Measurements from ENCODE around the gene TGFBRAP1. TPM values are rescaled to one million over a fixed set of nuclear protein-coding genes. Genes with fewer than 3 reads are reported as not detected.
A peak's percentile ranks its signal among the peaks of the same experiment; 100 is the strongest.

The TGFBRAP1 gene
- polyA plus RNA-seq, 4 donors: 15.5 to 16.4 (median 15.6) TPM

DNA sequence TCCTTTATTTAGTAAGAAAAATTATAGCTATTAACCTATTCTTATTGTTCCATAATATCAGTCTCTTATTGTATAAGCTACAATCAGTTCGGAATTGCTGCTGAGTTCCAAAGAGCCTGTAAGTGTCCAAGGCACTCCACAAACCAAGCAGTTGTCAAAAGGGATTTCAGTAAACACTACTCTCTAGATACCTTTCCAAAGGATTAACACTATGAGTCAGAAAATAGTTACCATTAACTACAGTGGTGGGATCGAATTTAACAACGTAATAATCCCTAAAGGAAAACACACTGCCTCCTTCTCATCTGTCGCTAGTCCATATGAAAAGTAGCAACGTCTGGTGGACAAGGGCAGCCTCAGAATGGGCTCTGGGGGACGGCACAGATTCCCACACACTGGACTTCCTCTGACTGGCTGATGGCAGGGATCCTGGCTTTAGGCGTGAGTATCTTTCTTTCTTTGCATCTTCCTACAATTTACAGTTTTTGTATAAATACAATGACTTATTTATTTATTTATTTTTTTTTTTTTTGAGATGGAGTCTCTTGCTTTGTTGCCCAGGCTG is 8.8 kb downstream of the TGFBRAP1 start:
- no peak for DNase-seq (ENCODE audit: low read depth in 4 of 4, low spot score in 3 of 4)

DNA sequence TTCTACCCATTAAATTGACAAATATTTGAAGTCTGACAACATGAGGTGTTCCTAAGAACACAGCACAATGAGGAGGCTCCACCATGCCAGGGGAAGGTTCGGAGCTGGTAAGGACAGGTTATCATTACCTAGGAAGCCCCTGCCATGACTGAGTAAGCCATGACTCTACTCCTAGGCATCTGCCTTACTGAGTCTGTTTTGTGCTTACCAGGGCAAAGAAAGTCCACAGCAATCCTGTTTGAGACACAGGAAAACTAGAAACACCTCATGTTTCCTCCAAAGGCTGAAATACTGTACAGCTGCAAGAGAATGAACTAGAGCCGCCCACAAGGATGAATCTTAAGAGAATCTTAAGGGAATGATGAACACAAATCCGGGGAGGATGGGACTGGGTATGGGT is 11.6 kb downstream of the TGFBRAP1 start:
- DNase-seq (ENCODE audit: low read depth in 4 of 4, low spot score in 3 of 4): no peak

DNA sequence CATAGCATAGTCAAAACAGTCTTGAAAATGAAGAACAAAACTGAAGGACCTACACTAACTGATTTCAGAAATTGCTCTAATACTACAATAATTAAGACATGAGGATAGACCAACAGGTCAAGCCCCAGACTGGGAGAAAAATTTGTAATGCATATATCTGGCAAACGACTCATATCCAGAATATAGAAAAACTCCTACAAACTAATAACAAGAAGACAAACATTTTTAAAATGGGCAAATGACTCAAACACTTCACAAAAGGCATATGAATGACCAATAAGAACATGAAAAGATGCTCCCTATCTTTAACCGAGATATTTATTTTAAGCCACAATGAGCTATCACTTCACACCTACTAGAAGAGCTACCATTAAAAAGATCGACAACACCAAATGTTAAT is 14.2 kb downstream of the TGFBRAP1 start:
- DNase-seq (ENCODE audit: low read depth in 4 of 4, low spot score in 3 of 4): no peak

DNA sequence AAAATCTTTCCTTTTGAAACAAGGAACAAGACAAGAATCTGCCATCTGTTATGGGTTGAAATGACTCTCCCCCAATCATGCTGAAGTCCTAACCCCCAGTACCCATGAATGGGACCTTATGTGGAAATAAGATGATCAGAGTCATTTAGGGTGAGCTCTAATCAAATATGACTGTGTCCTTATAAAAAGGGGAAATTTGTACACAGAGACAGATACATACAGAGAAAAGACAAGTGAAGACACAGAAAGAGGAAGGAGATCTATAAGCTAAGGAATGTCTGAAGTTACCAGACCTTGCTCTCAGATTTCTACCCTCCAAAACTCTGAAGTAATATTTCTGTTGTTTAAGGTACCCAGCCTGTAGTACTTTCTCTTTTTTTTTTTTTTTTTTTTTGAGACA is 15.7 kb downstream of the TGFBRAP1 start:
- no peak for DNase-seq (ENCODE audit: low read depth in 4 of 4, low spot score in 3 of 4)

DNA sequence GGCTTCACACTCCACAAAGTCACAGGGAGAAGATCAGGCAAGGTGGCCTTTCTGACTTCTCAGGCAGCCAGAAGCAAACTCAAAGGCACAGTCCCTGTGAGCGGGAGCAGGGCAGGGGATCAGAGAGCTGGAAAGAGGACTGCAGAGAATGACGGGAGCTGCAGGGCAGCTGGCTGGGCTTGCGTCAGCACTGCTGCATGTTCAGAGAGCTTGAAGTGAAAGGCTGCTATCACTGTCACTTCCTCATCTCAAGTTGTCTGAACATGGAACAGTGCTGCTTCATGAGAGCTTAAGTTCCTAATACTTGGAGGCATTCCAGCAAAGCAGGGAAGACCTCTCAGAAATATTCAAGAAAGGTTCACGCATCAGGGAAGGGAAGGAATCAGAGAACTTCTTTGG is 20.4 kb downstream of the TGFBRAP1 start:
- no peak for DNase-seq (ENCODE audit: low read depth in 4 of 4, low spot score in 3 of 4)

DNA sequence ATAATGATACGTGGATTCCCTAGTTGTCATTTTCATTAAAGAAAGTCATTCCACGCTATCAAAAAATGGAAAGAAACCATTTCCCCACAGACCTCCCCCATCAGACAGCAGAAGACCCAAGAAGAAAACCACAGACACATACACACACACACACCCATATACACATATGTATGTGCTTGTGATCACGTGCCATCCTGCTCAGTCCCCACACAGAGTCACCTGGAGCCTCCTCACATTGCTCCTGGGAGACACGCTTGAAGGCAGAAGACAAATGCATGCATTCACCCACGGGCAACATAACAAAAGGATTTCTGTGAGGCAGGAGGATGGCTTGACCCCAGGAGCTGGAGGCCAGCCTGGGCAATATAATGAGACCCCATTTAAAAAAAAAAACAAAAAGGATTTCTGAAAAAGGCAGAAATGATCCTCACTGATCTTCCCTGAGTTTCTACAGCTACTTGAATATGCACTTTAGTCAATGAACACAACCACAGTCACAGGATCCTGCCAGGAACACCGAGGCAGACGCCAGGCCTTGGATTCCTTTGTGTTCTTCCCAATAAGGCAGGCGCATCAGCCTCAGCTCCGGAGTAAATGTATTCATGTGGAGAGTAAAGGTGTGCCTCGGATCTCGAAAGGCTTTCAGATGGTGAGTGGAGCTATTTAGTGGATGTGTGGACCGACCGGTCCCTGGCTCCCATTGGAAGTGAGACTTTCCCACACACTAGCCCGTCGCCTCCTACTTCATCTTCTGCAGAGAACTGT is 21.0 kb downstream of the TGFBRAP1 start:
- no peak for DNase-seq (ENCODE audit: low read depth in 4 of 4, low spot score in 3 of 4)

DNA sequence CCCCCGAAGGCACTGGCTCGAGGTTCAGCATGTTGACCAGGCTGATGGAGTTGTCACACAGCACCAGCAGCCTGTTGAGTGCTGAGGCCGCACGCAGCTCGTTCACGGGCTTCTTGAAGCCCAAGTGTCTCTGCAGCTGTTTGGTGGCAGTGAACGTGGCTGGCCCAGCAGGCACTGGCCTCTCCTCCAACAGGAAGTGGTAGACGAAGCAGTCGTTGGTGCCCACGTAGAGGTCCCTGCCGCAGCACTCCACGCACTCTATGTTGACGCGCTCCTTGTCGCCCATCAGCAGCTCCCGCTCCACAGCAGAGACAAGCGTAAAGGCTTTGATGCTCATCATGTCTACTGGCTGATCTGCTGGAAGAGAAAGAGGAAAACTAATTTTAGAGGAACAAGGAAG is 21.6 kb downstream of the TGFBRAP1 start:
- DNase-seq (ENCODE audit: low read depth in 4 of 4, low spot score in 3 of 4): no peak

DNA sequence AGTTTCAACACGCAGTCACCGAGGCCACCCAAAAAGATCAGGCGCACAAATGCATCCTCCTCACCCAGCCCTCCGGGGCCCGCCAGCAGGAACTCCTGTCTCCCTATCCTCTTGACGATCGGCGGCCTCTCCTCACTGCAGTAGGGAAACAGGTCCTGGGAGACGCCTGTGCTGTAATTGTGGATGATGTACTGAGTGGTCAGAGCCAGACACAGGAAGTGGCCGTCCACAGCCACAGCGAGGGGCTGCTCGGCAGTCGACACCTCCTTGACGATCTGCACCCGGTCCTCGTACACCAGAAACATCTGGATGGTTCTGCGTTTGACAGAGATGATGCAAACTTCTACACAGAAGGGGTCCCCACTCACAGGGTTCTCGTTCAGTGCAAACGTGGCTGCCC is 22.0 kb downstream of the TGFBRAP1 start:
- DNase-seq (ENCODE audit: low read depth in 4 of 4, low spot score in 3 of 4): no peak

DNA sequence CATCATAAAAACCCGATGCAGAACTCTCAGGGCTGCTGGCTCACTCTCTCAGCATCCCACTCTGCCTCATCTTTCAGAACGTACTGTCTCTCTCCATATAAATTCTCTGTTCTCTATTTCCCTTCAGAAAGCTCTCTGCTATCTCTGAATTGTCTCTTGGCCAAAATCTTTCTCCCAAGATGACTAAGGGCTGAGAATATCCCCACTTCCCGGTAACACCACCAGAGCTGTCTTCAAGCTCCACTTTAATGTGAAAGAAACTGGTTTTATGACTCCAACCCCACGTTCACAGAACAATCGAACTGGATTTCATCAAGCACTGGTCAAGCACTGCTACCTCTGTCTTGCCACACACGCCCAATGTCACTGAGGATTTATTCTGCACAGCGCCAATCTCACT is 22.4 kb downstream of the TGFBRAP1 start:
- no peak for DNase-seq (ENCODE audit: low read depth in 4 of 4, low spot score in 3 of 4)

DNA sequence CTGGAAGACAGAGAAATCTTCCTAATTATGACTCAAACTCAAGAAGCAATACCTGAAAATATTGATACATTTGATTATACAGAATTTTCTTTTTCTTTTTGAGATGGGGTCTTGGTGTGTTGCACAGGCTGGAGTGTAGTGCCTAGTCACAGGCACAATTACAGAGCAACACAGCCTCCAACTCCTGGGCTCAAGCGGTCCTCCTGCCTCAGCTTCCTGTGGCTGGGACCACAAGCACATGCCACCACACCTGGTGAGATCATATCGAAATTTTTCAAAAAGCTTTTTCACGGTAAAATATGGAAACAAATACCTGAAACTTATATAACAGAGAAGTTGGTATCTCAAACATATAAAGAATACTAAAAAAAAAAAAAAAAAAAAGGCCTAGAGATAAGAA is 27.9 kb downstream of the TGFBRAP1 start:
- DNase-seq (ENCODE audit: low read depth in 4 of 4, low spot score in 3 of 4): no peak

DNA sequence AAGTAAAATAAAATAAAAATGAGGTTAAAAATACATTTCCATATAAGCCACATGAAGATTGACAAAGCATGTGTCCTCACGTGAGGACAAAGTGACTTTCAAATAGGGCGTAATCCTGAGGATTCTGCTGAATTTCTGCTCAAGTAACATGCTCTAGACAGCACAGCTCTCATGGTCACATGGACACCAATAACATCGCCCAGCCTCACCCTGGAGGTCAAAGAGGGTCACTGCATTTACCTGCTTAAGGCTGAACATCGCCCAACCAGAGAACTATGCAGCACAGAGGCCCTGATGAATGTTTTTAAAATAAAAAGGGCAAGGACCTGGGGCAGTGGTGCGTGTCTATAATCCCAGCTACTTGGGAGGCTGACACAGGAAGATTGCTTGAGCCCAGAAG is 30.2 kb downstream of the TGFBRAP1 start:
- no peak for DNase-seq (ENCODE audit: low read depth in 4 of 4, low spot score in 3 of 4)

DNA sequence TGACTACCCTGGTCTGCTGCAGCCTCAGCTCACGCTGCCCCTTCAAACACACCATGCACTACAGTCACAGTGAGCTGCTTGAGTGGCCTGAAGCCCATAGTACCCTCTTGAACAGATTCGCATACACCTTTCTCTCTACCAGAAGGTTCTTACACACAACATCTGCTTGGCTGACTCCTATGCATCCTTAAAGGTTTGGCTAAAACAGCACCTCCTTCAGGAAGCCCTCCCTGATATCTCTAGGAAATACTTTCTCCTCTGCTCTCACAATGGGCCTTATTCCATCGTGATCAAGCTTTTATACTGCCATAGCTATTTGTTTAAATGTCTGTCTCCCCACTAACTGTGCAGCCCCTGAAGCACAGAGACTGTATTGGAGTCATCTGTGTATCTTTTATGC is 31.5 kb downstream of the TGFBRAP1 start:
- DNase-seq (ENCODE audit: low read depth in 4 of 4, low spot score in 3 of 4): no peak

DNA sequence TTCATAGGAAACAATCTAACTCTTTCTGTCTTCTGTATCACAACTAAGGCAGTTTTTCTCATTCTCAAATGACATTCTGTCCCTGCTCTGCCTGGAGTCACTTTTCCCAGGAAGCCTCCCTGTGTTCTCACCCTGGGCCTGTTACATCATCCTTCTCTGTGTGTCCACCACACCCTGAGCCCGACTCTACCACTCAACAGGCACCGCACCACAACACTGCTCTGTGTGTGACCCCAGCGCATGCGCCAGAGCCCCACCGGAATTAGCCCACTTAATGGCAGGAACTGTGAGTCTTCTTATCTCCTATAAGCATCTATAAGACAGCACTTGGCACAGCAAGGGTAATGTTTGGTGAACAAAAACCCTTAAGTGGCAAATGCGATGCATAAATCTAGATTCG is 32.3 kb downstream of the TGFBRAP1 start:
- no peak for DNase-seq (ENCODE audit: low read depth in 4 of 4, low spot score in 3 of 4)

DNA sequence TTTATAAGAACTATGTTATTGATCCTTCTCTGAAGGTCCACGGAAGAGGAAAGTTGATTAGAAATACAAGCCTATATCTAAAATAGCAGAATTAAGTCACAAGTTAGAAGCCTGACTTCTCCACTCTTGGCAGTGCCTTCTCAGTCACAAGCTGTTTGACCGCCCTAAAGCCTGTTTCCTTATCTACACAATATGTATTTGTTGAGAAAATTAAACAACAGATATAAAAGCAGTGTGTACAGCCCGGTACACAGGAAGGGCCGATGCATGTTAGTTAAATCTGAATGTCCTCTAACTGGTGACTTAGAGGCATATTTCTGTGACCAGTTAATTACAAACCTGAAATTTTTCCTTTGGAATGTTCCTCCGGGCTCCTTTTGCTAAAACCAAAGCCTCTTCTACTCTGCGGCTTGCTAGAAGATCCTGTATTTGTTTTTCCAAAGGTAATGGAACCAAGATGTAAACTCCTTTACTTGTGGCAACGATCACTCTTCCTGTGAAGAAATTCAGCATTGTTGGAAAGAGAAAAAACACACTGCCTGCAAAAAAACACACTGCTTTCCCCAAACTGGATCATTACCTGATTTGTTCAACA is 33.4 kb downstream of the TGFBRAP1 start:
- no peak for DNase-seq (ENCODE audit: low read depth in 4 of 4, low spot score in 3 of 4)

DNA sequence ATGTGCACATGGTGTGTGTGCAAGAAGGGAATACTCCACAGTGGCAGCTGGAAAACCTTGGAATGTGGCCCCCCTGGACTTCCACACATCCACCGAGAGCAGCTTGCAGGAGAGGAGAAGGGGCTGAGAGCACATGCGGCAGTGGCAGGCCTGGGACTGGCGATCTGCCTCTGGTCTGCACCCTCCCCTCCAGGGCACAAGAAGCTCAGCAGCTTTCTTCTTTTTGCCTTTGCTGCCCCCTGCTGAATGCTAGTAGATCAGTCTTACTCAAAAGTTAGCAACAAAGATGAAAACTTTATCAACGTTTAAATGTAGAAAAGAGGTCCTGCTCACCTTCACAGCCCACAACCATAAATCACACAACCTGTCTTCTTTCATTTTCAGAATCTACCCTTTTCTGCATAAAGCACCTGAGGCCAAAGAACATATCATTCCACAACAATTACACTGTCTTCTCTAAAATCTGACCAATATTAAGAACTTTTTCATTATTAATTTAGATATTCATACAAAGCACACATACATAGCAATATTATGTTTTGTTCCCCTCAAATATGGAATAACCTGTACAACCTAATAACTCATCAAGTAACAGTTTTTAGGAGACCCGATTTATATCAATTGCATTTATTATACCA is 34.6 kb downstream of the TGFBRAP1 start:
- DNase-seq (ENCODE audit: low read depth in 4 of 4, low spot score in 3 of 4): peak; percentile 34 to 61 (median 52)

DNA sequence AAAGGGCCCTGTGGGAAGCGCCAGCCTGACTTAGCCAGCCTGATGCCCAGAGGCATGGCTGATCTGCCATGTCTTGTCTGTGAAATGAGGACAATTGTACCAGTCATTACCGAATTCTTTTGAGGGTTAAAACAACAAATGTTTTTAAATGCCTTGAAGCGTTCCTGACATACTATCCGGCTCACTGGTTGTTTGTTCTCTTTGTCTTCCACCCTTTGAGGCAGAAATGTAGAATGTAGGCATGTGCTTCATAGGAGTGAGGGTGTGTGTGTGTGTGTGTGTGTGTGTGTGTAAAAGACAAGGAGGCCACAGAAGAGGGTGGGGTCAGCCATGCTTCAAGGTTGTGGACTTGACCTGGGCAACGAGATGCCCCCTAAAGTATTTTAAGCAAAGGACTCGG is 35.5 kb downstream of the TGFBRAP1 start:
- DNase-seq (ENCODE audit: low read depth in 4 of 4, low spot score in 3 of 4): no peak

DNA sequence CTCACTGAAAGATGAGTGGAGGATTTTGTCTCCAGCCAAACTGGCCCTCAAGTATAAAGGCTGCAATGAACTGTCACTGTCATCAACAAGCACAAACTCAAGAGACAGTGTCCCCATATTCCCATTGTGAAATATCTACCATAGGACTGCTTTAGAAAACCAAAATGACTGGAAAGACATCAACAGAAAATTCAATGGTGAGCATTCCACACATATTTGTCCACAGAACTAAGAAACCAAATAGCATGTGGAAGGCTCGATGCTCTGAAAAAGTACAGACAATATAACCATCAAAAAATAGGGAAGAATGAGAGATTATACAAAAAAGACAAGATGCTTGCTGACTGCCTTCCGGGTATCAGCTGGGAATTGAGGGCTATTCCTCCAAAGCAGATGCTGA is 37.6 kb downstream of the TGFBRAP1 start:
- DNase-seq (ENCODE audit: low read depth in 4 of 4, low spot score in 3 of 4): no peak

DNA sequence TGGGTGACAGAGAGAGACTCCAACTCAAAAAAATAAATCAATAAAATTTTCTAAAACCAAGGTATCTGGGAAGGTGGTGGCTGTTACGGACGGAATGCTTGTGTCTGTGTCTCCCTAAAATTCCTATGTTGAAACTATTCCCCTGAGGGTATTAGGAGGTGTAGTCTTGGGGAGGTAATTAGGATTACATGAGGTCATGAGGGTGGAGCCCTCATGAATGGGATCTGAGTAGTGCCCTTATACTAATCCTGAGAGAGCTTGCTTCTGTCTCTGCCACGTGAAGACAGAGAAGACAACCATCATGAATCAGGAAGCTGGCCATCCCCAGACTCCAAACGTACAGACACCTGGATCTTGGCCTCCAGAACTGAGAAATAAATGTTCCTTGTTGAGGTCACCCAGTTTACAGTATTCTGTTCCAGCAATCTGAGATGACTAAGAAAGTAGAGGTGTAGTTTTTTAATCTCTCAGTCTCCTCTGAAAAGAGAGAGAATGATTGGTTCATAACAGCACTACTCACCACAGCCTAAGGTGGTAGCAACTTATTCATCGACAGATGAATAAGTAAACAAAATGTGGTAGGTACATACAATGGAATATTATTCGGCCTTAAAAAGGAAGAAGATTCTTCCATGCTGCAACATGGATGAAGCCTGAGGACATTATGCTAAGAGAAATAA is 38.4 kb downstream of the TGFBRAP1 start:
- no peak for DNase-seq (ENCODE audit: low read depth in 4 of 4, low spot score in 3 of 4)

DNA sequence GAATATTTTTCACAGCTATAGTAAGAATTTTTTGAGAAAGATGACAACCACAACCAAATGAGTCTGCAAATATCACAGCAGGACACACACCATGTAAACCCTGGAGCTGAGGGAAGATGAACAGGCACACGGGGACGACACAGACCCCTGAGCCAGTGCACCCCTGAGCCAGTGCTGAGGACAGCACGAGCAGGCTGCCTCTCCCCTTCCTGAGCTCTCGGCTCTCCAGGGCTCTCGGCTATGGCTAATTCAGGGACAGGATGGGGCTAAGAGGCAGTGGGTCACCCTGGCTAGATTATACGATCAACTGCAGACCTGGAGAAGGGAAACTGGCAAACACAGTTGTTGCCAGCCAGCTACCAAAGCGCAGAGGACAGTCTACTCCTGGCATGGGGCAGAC is 41.4 kb downstream of the TGFBRAP1 start:
- DNase-seq (ENCODE audit: low read depth in 4 of 4, low spot score in 3 of 4): no peak

DNA sequence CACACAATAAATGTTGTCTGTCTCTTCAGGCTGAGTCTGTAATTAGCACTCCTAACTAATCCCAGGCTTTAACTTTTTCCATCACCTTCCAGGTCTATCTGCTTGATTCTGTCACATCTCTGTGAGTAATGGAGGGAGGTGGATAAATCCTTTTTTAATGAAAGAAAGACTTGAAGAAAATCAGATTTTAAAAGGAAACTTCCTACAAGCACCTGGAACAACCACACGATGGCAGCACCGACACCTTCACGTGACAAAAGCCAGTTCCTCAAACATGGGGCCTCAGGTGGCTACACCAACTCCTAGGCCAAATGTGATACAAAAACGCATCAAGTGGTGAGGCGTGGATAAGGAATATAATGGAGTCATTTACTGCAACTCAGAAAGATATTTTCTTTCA is 41.8 kb downstream of the TGFBRAP1 start:
- DNase-seq (ENCODE audit: low read depth in 4 of 4, low spot score in 3 of 4): no peak

DNA sequence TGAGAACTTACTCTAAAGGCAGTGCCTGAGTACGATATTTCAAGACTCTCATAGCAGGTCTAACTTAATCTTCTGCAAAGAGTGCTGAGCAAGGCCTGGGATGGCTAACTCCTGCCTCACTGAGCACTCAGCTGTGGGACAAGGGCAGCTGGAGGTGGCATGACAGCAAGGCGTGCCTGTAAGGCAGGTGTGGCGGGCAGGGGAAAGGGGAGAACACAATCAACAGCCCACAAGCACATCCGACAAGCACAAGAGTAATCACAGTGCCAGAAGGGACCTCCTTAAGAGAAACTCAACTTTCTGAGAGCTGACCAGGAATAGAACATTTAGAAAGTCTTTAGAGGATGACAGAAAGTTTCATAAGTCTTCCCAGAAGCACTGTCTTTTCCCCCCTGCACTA is 46.0 kb downstream of the TGFBRAP1 start:
- DNase-seq (ENCODE audit: low read depth in 4 of 4, low spot score in 3 of 4): no peak

All from right renal pelvis (tissue), 4 donors.